GM23338 (cell line): Measurements from ENCODE around the gene ADCY1. TPM values are rescaled to one million over a fixed set of nuclear protein-coding genes. Genes with fewer than 3 reads are reported as not detected.

Experiments used
- ATAC-seq: fragments of 200-7000 bp; cut with Tn5 transposase; 3 replicates; pipeline ENCODE4 v1.9.1; 2020
- DNase-seq: peaks from one replicate; pipeline ENCODE4 v3.0.0-alpha.2; 2015; ENCODE audit warnings: low spot score
- H2AFZ ChIP-seq: fragments of 200-600 bp; sonication (generic); 2 replicates; pipeline ENCODE4 v1.8.0; 2016; ENCODE audit warnings: antibody characterized with exemption, mild to moderate bottlenecking, moderate library complexity
- H3F3A ChIP-seq: fragments of 200-600 bp; sonication (generic); replicated peaks from 2 replicates; pipeline ENCODE4 v1.8.0; 2017; ENCODE audit warnings: antibody characterized with exemption, mixed run types, low read depth
- H3K27ac ChIP-seq: fragments of 200-600 bp; sonication (generic); 2 replicates; pipeline ENCODE4 v1.6.1; 2016; ENCODE audit warnings: low read depth
- H3K27me3 ChIP-seq: fragments of 200-600 bp; sonication (generic); 2 replicates; pipeline ENCODE4 v1.8.0; 2016; ENCODE audit warnings: mild to moderate bottlenecking, mixed run types, moderate library complexity; ENCODE audit not compliant: insufficient read depth
- H3K36me3 ChIP-seq: fragments of 200-600 bp; sonication (generic); 2 replicates; pipeline ENCODE4 v1.8.0; 2016; ENCODE audit warnings: mild to moderate bottlenecking; ENCODE audit not compliant: insufficient read depth
- H3K4me1 ChIP-seq: fragments of 200-600 bp; sonication (generic); 2 replicates; pipeline ENCODE4 v1.8.0; 2016; ENCODE audit warnings: mild to moderate bottlenecking, moderate library complexity; ENCODE audit not compliant: insufficient read depth
- H3K4me2 ChIP-seq: fragments of 200-600 bp; sonication (generic); 2 replicates; pipeline ENCODE4 v1.7.1; 2017; ENCODE audit warnings: mixed run types
- H3K4me3 ChIP-seq: fragments of 200-600 bp; sonication (generic); 2 replicates; pipeline ENCODE4 v1.6.1; 2016; ENCODE audit warnings: mixed run types
- H3K79me2 ChIP-seq: fragments of 200-600 bp; sonication (generic); replicated peaks from 2 replicates; pipeline ENCODE4 v1.8.0; 2017; ENCODE audit warnings: mild to moderate bottlenecking; ENCODE audit not compliant: insufficient read depth
- H3K9me2 ChIP-seq: fragments of 200-600 bp; sonication (generic); 2 replicates; pipeline ENCODE4 v1.8.0; 2017; ENCODE audit not compliant: insufficient read depth
- H4K20me1 ChIP-seq: fragments of 200-600 bp; sonication (generic); replicated peaks from 2 replicates; pipeline ENCODE4 v1.8.0; 2017; ENCODE audit warnings: mild to moderate bottlenecking; ENCODE audit not compliant: insufficient read depth
- H3K27ac Mint-ChIP-seq: 2 replicates; pipeline ENCODE4 v1.8.0; 2020; ENCODE audit warnings: inconsistent platforms, mild to moderate bottlenecking, moderate library complexity, mixed read lengths
- H3K27me3 Mint-ChIP-seq: 3 replicates; pipeline ENCODE4 v1.8.0; 2022; ENCODE audit warnings: low read depth, mild to moderate bottlenecking, moderate library complexity, mixed read lengths, inconsistent platforms; ENCODE audit not compliant: insufficient read depth, poor library complexity
- H3K36me3 Mint-ChIP-seq: 3 replicates; pipeline ENCODE4 v1.8.0; 2021; ENCODE audit warnings: low read depth, mild to moderate bottlenecking, inconsistent platforms, moderate library complexity, mixed read lengths
- H3K4me1 Mint-ChIP-seq: 3 replicates; pipeline ENCODE4 v1.8.0; 2020; ENCODE audit warnings: mild to moderate bottlenecking, inconsistent platforms, mixed read lengths
- H3K4me3 Mint-ChIP-seq: 3 replicates; pipeline ENCODE4 v1.8.0; 2021; ENCODE audit warnings: moderate library complexity, mild to moderate bottlenecking, inconsistent platforms, mixed read lengths
- H3K9me3 Mint-ChIP-seq: 3 replicates; pipeline ENCODE4 v1.8.0; 2020; ENCODE audit warnings: moderate library complexity, mild to moderate bottlenecking, inconsistent platforms, mixed read lengths
- CTCF ChIP-seq, 2 experiments: fragments of 200-600 bp in 1 of 2; sonication (generic) in 1 of 2; conservative IDR thresholded peaks; 2 replicates each; pipeline versions ENCODE4 v1.5.1 to v1.6.1; 2016 to 2017; ENCODE audit warnings: antibody characterized with exemption in 2 of 2, low read depth in 2 of 2, mild to moderate bottlenecking in 2 of 2, moderate library complexity in 1 of 2
- JUNB ChIP-seq: IDR thresholded peaks from one replicate; pipeline ENCODE4 v1.6.1; 2016; ENCODE audit warnings: antibody characterized with exemption; ENCODE audit not compliant: unreplicated experiment
- NANOG ChIP-seq: IDR thresholded peaks from 2 replicates; pipeline ENCODE4 v1.6.1; 2016; ENCODE audit warnings: antibody characterized with exemption, borderline replicate concordance
- STAT1 ChIP-seq: IDR thresholded peaks from one replicate; pipeline ENCODE4 v1.6.1; 2016; ENCODE audit warnings: antibody characterized with exemption; ENCODE audit not compliant: unreplicated experiment
- ZNF114 ChIP-seq: fragments of 250-450 bp; sonication (Bioruptor Pico); IDR thresholded peaks from 2 replicates; pipeline ENCODE4 v1.5.0; 2020; ENCODE audit warnings: mild to moderate bottlenecking, moderate library complexity
- polyA plus RNA-seq: library from polyadenylated mRNA; unstranded; fragments of >200 nt; fragmentation: Nextera tagmentation; extraction: Ambion mirVana; gene quantifications from 2 replicates; pipeline ENCODE4 v1.2.1, GENCODE V29; 2016
- total RNA-seq: library from RNA; depleted of rRNA; stranded (reverse); fragments of >200 nt; shearing (Covaris generic); gene quantifications from 2 replicates; pipeline ENCODE4 v1.2.3, GENCODE V29; 2014
- TF ChIP-seq, protein P1 (sequence below): fragments of 250-450 bp; sonication (Bioruptor Pico); IDR thresholded peaks from 2 replicates; pipeline ENCODE4 v1.5.0; 2020; ENCODE audit warnings: mild to moderate bottlenecking, moderate library complexity

The ADCY1 gene
- total and polyA plus RNA-seq, 2 experiments from 2014 or later, result 2.3 to 18.7 TPM

GRCh38 chr7:45683556-45684148, 109.5 kb downstream of the ADCY1 start (continued):
- TF ChIP-seq, protein P1, sequence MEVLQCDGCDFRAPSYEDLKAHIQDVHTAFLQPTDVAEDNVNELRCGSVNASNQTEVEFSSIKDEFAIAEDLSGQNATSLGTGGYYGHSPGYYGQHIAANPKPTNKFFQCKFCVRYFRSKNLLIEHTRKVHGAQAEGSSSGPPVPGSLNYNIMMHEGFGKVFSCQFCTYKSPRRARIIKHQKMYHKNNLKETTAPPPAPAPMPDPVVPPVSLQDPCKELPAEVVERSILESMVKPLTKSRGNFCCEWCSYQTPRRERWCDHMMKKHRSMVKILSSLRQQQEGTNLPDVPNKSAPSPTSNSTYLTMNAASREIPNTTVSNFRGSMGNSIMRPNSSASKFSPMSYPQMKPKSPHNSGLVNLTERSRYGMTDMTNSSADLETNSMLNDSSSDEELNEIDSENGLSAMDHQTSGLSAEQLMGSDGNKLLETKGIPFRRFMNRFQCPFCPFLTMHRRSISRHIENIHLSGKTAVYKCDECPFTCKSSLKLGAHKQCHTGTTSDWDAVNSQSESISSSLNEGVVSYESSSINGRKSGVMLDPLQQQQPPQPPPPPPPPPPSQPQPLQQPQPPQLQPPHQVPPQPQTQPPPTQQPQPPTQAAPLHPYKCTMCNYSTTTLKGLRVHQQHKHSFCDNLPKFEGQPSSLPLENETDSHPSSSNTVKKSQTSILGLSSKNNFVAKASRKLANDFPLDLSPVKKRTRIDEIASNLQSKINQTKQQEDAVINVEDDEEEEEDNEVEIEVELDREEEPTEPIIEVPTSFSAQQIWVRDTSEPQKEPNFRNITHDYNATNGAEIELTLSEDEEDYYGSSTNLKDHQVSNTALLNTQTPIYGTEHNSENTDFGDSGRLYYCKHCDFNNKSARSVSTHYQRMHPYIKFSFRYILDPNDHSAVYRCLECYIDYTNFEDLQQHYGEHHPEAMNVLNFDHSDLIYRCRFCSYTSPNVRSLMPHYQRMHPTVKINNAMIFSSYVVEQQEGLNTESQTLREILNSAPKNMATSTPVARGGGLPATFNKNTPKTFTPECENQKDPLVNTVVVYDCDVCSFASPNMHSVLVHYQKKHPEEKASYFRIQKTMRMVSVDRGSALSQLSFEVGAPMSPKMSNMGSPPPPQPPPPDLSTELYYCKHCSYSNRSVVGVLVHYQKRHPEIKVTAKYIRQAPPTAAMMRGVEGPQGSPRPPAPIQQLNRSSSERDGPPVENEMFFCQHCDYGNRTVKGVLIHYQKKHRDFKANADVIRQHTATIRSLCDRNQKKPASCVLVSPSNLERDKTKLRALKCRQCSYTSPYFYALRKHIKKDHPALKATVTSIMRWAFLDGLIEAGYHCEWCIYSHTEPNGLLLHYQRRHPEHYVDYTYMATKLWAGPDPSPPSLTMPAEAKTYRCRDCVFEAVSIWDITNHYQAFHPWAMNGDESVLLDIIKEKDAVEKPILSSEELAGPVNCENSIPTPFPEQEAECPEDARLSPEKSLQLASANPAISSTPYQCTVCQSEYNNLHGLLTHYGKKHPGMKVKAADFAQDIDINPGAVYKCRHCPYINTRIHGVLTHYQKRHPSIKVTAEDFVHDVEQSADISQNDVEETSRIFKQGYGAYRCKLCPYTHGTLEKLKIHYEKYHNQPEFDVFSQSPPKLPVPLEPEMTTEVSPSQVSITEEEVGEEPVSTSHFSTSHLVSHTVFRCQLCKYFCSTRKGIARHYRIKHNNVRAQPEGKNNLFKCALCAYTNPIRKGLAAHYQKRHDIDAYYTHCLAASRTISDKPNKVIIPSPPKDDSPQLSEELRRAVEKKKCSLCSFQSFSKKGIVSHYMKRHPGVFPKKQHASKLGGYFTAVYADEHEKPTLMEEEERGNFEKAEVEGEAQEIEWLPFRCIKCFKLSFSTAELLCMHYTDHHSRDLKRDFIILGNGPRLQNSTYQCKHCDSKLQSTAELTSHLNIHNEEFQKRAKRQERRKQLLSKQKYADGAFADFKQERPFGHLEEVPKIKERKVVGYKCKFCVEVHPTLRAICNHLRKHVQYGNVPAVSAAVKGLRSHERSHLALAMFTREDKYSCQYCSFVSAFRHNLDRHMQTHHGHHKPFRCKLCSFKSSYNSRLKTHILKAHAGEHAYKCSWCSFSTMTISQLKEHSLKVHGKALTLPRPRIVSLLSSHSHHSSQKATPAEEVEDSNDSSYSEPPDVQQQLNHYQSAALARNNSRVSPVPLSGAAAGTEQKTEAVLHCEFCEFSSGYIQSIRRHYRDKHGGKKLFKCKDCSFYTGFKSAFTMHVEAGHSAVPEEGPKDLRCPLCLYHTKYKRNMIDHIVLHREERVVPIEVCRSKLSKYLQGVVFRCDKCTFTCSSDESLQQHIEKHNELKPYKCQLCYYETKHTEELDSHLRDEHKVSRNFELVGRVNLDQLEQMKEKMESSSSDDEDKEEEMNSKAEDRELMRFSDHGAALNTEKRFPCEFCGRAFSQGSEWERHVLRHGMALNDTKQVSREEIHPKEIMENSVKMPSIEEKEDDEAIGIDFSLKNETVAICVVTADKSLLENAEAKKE (CRISPR knock-in tag), result no peak
- TF ChIP-seq CTCF (conservative IDR thresholded peaks at IDR 0.05; ENCODE audit: low read depth in 2 of 2) (no peak), JUNB (no peak)

- no peaks in the 10 kb centered on the region for H4K20me1 ChIP-seq
- H3K9me3 Mint-ChIP-seq, result no peaks in the 10 kb centered on the region
- no peaks in the 10 kb centered on the region for H3F3A ChIP-seq
- H3K27ac Mint-ChIP-seq, result peak overlapping the region; percentile 49; the same call in 1 of the 2 replicates
- H3K27me3 Mint-ChIP-seq, result peaks cover 2% of the 10 kb centered on the region
- no peak overlapping the region for H3K4me3 Mint-ChIP-seq
- peaks cover 14% of the 10 kb centered on the region for H3K36me3 Mint-ChIP-seq
- no peaks in the 10 kb centered on the region for H3K9me2 ChIP-seq
- H3K4me1 Mint-ChIP-seq, result no peaks in the 10 kb centered on the region; the same call in 2 of the 3 replicates
- no peaks in the 10 kb centered on the region for H3K27me3 ChIP-seq
- no peak for ATAC-seq
- DNase-seq, result no peak
- H2AFZ ChIP-seq, result no peak overlapping the region
- no peaks in the 10 kb centered on the region for H3K4me1 ChIP-seq
- H3K4me2 ChIP-seq, result no peak overlapping the region
- no peak overlapping the region for H3K4me3 ChIP-seq
- no peaks in the 10 kb centered on the region; the same call in 1 of the 2 replicates for H3K36me3 ChIP-seq
- H3K79me2 ChIP-seq, result no peaks in the 10 kb centered on the region
- no peak overlapping the region for H3K27ac ChIP-seq
- TF ChIP-seq NANOG (no peak), ZNF114 (CRISPR knock-in tag) (no peak), STAT1 (no peak)
- TF ChIP-seq, protein P1 (CRISPR knock-in tag), result no peak
These were observed 110.9 kb downstream of the ADCY1 start for GRCh38 chr7:45684910-45685618.
